RWPE1 (cell line): ENCODE measurements around the gene PER1.
A peak's percentile ranks its signal among the peaks of the same experiment; 100 is the strongest.

ENCODE experiments used
- CTCF ChIA-PET: fragments of 350-600 bp; sonication (Branson Sonifier 250); formaldehyde crosslinking; extraction: SDS; loops from one replicate; lab custom pipeline; 2021; lab: Yijun Ruan, JAX
- POLR2A ChIA-PET: fragments of 400-600 bp; formaldehyde crosslinking; extraction: SDS; loops from one replicate; lab custom pipeline; 2020; ENCODE audit warnings: antibody characterized with exemption; ENCODE audit not compliant: low non-redundant PET; lab: Yijun Ruan, JAX
- DNase-seq: peaks from one replicate; pipeline ENCODE4 v3.0.0; 2012; ENCODE audit warnings: low spot score
- H3K27ac ChIP-seq: fragments of 450-650 bp; 2 replicates; pipeline ENCODE4 v1.5.1; 2017
- TF ChIP-seq, protein P1 (sequence below): fragments of 450-650 bp; conservative IDR thresholded peaks from 2 replicates; pipeline ENCODE4 v1.5.1; 2017; ENCODE audit warnings: low read depth, mild to moderate bottlenecking

PER1 gene

GRCh38 chr17:8126491-8127066, 25.6 kb downstream of the PER1 start:
- TF ChIP-seq, protein P1, sequence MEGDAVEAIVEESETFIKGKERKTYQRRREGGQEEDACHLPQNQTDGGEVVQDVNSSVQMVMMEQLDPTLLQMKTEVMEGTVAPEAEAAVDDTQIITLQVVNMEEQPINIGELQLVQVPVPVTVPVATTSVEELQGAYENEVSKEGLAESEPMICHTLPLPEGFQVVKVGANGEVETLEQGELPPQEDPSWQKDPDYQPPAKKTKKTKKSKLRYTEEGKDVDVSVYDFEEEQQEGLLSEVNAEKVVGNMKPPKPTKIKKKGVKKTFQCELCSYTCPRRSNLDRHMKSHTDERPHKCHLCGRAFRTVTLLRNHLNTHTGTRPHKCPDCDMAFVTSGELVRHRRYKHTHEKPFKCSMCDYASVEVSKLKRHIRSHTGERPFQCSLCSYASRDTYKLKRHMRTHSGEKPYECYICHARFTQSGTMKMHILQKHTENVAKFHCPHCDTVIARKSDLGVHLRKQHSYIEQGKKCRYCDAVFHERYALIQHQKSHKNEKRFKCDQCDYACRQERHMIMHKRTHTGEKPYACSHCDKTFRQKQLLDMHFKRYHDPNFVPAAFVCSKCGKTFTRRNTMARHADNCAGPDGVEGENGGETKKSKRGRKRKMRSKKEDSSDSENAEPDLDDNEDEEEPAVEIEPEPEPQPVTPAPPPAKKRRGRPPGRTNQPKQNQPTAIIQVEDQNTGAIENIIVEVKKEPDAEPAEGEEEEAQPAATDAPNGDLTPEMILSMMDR: no peak
- DNase-seq: no peak
- CTCF ChIA-PET: interaction anchor here (0.6 to 1.2 kb wide), 4 partner anchors 11 to 55 kb away, joined by 3 to 4 read pairs (median 3); no protein-coding TSS in a partner anchor
- peak overlapping the region; percentile 90 for H3K27ac ChIP-seq
- POLR2A ChIA-PET: interaction anchor here (1.2 kb wide), 1 partner anchor 30 kb away, joined by 3 read pairs; no protein-coding TSS in a partner anchor

- ChIA-PET CTCF (no interaction called here), POLR2A (interaction anchor here (1.2 kb wide), 1 partner anchor 30 kb away, joined by 3 read pairs; no protein-coding TSS in a partner anchor)
- DNase-seq: no peak
- peak overlapping the region; percentile 90 for H3K27ac ChIP-seq
- TF ChIP-seq, protein P1: no peak
These were observed 26.2 kb downstream of the PER1 start for GRCh38 chr17:8125947-8126490.

DNA sequence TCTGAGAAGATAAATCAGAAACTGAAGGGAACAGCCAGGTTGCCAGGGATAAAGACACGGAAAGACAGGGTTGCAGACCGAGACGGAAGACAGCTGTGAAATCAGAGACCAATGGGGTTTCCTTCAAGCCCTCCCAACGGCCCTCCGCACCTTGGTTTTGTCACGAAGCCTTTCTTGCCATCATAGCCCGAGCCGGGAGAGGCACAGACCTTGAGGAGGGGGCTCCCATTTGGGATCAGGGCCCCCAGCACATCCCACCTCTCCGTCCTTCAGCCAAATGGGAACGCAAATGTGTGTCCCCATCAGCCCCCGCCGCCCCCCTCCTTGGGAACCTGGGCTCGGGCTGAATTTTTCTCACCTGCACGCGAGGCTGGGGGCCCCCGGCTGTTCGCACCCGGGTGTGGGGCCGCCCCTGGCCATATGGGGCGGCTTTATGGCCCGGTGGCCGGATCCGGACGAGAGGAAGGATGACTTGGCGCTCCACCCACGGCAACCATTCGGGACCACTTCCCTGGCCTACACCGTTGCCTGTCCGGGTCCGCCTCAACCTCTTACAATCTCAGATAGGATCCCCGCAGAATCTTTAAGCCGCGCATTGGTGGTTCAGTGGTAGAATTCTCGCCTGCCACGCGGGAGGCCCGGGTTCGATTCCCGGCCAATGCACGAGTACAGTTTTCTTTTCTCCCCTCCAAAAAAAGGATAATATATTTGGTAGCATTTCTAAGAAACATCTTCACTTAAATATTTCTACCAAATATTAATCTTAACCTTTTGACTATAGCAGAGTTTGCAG, 26.9 kb downstream of the PER1 start:
- POLR2A ChIA-PET: interaction anchor here (1.2 kb wide), 1 partner anchor 31 kb away, joined by 3 read pairs; no protein-coding TSS in a partner anchor
- DNase-seq: peak; percentile 59

GRCh38 chr17:8124350-8125153, 27.7 kb downstream of the PER1 start:
- ChIA-PET POLR2A (interaction anchor here (0.6 kb wide), 1 partner anchor 70 kb away, joined by 4 read pairs; no protein-coding TSS in a partner anchor), CTCF (interaction anchor here (0.6 to 1.2 kb wide), 3 partner anchors 14 to 1567 kb away, joined by 3 to 4 read pairs (median 3); no protein-coding TSS in a partner anchor)
- peak overlapping the region; percentile 90 for H3K27ac ChIP-seq
- TF ChIP-seq, protein P1: no peak
- DNase-seq: no peak

More for the DNA sequence above, 26.9 kb downstream of the PER1 start:
- peak overlapping the region; percentile 90 for H3K27ac ChIP-seq
- CTCF ChIA-PET: interaction anchor here (1.2 kb wide), 1 partner anchor 14 kb away, joined by 3 read pairs; no protein-coding TSS in a partner anchor
- TF ChIP-seq, protein P1: no peak

GRCh38 chr17:8123695-8124349, 28.4 kb downstream of the PER1 start, which contains the start of gene HES7:
HES7 (minus strand) TSS chr17:8124106; CDS start chr17:8124084, 22 bp downstream.
- H3K27ac ChIP-seq: peak within 1 kb of the TSS; percentile 90
- DNase-seq: peak; percentile 55
- TF ChIP-seq, protein P1: no peak
- CTCF ChIA-PET: interaction anchor here (0.6 to 1.2 kb wide), 3 partner anchors 15 to 1566 kb away, joined by 3 to 4 read pairs (median 3); no protein-coding TSS in a partner anchor
- POLR2A ChIA-PET: interaction anchor here (0.6 kb wide), 1 partner anchor 71 kb away, joined by 4 read pairs; no protein-coding TSS in a partner anchor
